Measurements from ENCODE around the gene COL26A1.

The COL26A1 gene

GRCh38 chr7:101531726-101532357 lies 169.2 kb downstream of the COL26A1 start:
- no peak for DNase-seq (ENCODE audit: low read depth in 3 of 3, low spot score in 1 of 3)

GRCh38 chr7:101532400-101533102 lies 169.9 kb downstream of the COL26A1 start:
- DNase-seq (ENCODE audit: low read depth in 3 of 3, low spot score in 1 of 3): no peak

DNA sequence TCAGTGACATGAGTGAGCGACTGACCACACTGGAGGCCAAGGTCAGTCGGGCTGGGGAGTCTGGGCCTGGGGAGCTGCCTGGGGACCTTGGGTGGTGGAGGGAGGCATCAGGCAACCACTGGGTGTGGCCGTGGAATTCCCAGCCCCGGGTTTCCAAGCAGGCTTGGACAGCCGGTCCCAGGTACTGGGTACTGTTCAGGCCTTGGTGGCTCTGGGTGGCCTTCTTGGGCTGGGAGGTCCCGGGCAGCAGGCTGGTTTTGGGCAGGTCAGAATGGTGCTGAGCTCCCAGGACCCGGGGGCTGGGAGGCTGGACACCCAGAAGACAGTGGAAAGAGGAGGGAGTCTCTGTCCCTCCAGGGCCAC lies 170.4 kb downstream of the COL26A1 start:
- no peak for DNase-seq (ENCODE audit: low read depth in 3 of 3, low spot score in 1 of 3)

DNA sequence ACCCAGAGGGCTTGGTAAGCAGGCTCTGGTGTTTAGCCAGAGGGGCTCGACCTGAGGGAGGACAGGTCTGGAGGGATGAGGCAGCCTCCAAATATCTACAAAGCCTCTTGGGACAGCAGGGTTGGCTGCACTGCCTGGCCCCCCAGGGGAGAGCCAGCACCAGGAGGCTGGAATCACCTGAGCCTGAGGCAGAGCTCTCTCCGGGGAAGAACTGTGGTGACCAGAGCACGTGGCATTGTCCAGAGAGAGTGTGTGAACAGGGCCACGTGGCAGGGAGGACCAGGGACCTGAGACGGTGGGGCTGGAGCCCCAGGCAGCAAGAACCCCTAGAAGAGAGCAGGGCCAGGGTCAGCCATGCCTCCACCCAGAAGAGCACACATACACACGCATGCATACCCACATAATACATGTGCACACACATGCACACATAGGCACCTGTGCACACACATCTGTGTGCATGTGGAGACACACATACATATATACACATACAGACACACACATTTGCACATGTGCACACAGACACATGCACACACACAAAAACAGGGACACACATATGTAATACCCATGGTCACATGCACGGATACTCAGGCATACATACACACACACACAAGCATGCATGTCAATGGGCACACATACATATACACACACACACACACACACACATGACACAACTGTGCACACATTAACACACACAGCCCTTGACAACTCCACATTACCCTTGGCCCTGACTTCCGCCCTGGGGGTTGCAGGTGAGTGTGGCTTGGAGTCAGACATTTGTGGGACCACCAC lies 171.5 kb downstream of the COL26A1 start:
- no peak for DNase-seq (ENCODE audit: low read depth in 3 of 3, low spot score in 1 of 3)

DNA sequence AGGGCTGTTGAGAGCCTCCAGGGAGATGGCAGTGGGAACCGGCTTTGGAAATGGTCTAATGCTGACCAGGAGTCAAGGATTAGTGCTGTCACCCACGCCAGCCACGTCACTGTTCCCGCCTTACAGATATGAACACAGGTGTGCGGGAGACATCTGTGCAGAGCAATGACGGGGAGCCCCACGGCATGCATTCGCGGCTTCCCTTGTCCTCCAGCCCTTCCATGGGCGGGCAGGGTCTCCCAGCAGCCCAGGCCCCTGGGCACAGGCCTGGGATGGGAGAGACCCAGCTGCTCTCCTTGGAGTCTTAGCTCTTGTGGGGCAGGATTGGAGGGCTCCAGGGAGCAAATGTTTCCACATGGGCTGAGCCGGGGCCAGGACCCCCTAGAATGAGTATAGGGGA lies 172.2 kb downstream of the COL26A1 start:
- no peak for DNase-seq (ENCODE audit: low read depth in 3 of 3, low spot score in 1 of 3)

GRCh38 chr7:101535351-101535751 lies 172.7 kb downstream of the COL26A1 start:
- no peak for DNase-seq (ENCODE audit: low read depth in 3 of 3, low spot score in 1 of 3)

DNA sequence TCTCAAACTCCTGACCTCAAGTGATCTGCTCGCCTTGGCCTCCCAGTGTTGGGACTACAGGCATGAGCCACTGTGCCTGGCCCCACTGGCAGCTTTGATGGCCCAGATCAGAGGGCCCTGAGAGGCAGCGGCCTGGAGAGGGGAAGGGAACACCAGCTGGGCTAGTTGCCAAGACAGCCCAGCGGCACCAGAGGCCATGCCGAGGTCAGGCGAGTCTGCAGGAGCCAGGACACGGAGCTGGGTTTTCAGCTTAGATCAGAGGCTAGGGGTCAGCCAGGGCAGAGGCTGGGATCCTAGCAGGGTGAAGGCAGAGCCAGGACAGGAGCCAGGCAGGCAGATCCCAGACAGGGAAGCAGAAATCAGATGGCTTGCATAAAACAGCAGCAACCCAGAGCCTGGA lies 173.6 kb downstream of the COL26A1 start:
- DNase-seq (ENCODE audit: low read depth in 3 of 3, low spot score in 1 of 3): no peak

DNA sequence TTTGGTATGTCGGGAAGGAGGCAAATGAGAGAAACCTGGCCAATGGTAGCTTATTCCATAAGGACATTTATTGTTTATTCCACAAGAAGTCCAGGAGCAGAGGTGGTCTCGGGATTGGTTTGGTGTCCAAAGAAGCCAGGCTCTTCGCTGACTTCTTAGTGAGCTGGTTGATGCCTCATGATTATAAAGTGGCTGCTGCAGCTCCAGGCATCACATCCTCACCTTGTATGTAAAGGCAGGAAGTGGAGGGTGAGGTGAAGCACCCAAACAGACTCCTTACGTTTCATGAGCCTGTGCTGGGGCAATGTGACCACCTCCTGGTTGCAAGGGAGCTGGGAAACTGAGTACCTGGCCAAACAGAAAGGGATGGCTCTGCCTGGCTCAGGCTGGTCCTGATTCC lies 174.0 kb downstream of the COL26A1 start:
- no peak for DNase-seq (ENCODE audit: low read depth in 3 of 3, low spot score in 1 of 3)

GRCh38 chr7:101537205-101537604 lies 174.5 kb downstream of the COL26A1 start:
- no peak for DNase-seq (ENCODE audit: low read depth in 3 of 3, low spot score in 1 of 3)

GRCh38 chr7:101537935-101538595 lies 175.4 kb downstream of the COL26A1 start:
- no peak for DNase-seq (ENCODE audit: low read depth in 3 of 3, low spot score in 1 of 3)

DNA sequence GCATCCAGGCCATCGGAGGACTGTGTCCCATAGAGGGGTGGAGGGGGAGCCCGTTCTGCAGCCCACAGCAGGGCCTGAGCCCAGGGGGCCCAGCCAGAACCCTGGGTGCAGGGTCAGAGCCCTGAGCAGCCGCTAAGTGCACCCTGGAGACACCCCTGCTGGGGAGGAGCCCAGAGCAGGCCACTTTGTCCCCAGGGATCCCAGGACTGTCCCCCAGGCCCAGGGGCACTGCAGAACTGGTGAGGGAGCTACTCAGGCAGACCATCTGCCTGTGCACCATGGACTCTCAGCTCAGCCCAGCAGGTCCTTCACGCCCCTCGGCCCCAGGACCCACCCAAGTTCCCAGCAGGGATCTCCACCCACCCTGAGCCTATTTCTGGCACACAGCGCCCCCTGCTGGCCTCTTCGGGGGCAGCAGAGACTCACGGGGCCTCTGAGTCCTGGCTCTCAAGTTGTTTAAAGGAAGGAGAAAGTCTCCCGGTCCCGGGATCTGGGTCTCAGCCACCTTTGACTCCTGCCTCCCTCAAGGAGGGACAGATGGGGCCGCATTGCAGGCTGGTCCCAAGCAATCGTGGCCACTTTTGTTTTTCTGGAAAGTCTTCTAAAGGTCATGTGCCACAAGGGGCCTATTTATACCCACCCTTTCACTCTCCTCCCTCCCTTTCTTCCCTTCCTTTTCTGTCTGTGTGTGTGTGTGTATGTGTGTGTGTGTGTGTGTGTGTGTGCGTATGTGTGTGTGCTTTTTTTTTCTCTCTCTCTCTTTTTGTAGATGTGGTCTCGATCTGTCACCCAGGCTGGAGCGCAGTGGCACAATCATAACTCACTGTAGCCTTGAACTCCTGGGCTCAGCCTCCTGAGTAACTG lies 176.2 kb downstream of the COL26A1 start:
- DNase-seq (ENCODE audit: low read depth in 3 of 3, low spot score in 1 of 3): peak; percentile 7 to 51 (median 13)

GRCh38 chr7:101539784-101540183 lies 177.1 kb downstream of the COL26A1 start:
- DNase-seq (ENCODE audit: low read depth in 3 of 3, low spot score in 1 of 3): no peak

- peak; percentile 28 to 72 (median 49) for DNase-seq (ENCODE audit: low read depth in 3 of 3, low spot score in 1 of 3)
Measured at GRCh38 chr7:101542527-101543241, 180.0 kb downstream of the COL26A1 start.

GRCh38 chr7:101543242-101543766 lies 180.6 kb downstream of the COL26A1 start:
- no peak for DNase-seq (ENCODE audit: low read depth in 3 of 3, low spot score in 1 of 3)

- no peak for DNase-seq (ENCODE audit: low read depth in 3 of 3, low spot score in 1 of 3)
Measured at GRCh38 chr7:101543846-101544245, 181.2 kb downstream of the COL26A1 start.

- no peak for DNase-seq (ENCODE audit: low read depth in 3 of 3, low spot score in 1 of 3)
Measured at GRCh38 chr7:101545441-101546190, 182.9 kb downstream of the COL26A1 start.

DNA sequence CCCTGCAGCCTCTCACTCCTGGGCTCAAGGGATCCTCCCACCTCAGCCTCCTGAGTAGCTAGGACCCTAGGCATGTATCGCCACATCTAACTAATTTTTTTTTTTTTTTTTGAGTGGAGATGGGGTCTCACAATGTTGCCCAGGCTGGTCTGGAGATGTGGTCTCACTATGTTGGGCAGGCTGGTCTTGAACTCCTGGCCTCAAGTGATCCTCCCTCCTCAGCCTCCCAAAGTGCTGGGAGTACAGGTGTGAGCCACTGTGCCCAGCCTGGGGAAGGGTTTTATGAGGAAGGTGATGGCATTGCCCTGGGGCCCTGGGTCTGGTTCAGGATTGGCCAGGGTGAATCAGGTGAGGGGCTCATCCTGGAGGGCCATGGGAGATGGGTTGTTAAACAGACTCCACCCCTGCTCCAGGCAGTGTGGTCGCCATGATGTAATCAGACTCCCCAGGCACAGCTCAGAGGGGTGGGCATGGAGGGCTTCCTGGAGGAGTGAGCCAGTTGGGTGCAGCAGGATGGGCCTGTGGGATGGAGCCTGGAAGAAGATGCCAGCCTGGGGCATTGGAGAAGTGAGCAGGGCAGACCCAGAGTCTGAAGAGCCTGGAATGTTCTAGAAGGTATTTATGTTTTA lies 183.7 kb downstream of the COL26A1 start:
- DNase-seq (ENCODE audit: low read depth in 3 of 3, low spot score in 1 of 3): no peak

DNA sequence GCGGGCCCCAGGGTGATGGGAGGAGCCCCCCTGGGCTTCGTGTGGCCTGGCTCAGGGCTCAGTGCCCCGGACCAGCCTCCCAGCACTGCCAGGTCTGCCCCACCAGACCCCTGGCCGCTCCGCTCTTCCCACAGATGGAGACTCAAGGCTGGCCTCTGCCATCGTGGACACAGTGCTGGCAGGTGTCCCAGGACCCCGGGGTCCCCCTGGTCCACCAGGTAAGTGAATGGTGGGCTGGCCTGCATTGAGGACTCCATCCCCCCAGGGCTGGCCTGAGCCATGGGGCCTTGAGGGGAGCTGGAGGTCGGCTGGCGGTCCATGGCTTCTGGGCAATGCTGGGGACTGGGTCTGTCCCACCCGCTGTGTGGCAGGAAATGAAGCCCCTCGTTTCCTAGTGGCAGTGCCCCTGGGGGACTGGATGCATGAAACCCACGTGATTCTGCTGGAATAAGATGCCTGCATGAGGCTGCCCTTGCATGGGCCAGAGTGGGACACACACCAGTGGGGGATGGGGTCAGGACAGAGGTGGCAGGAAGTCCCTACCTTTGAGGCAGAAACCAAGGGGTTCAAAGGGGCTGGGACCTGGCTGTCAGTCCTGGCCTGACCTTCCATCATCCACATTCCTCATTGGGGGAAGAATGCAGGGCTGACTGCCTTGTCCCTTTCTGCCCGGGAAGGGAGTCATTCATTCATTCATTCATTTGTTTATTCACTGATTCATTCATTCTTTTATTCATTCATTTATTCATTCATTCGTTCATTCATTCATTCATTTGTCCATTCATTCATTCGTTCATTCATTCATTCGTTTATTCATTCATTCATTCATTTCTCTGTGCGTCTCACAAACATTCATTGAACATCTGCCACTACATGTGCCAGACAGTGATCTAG lies 184.6 kb downstream of the COL26A1 start:
- DNase-seq (ENCODE audit: low read depth in 3 of 3, low spot score in 1 of 3): no peak

Measured in stimulated activated CD4-positive, alpha-beta T cell treated with anti-CD3 and anti-CD28 coated beads, TNF-alpha, amount 100 ng/mL, for 1 hour (primary cell).